Measurements from ENCODE around the gene FXYD1.

Gene FXYD1

DNA sequence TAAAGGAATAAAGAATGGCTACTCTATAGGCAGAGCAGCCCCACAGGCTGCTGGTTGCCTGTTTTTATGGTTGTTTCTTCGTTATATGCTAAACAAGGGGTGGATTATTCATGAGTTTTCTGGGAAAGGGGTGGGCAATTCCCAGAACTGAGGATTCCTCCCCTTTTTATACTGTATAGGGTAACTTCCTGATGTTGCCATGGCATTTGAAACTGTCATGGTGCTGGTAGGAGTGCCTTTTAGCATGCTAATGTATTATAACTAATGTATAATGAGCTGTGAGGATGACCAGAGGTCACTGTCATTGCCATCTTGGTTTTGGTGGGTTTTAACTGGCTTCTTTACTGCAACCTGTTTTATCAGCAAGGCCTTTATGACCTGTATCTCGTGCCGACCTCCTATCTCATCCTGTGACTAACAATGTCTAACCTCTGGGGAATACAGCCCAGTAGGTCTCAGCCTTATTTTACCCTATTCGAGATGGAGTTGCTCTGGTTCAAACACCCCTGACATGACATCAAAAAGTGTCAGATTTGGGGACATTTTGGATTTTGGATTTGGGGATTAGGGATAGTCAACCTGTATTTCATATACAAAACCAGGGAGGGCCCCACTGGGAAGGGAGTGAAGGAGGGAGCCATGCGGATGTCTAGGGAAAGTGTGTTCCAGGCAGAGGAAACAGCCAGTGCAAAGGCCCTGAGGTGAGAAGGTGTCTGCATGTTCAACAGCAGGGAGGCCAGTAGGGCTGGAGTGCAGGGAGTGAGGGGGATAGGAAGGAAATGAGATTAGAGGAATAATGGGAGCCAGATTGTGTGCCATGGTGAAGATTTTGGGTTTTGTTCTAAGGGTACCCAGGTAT is 26.8 kb downstream of the FXYD1 start:
- no peak for DNase-seq

DNA sequence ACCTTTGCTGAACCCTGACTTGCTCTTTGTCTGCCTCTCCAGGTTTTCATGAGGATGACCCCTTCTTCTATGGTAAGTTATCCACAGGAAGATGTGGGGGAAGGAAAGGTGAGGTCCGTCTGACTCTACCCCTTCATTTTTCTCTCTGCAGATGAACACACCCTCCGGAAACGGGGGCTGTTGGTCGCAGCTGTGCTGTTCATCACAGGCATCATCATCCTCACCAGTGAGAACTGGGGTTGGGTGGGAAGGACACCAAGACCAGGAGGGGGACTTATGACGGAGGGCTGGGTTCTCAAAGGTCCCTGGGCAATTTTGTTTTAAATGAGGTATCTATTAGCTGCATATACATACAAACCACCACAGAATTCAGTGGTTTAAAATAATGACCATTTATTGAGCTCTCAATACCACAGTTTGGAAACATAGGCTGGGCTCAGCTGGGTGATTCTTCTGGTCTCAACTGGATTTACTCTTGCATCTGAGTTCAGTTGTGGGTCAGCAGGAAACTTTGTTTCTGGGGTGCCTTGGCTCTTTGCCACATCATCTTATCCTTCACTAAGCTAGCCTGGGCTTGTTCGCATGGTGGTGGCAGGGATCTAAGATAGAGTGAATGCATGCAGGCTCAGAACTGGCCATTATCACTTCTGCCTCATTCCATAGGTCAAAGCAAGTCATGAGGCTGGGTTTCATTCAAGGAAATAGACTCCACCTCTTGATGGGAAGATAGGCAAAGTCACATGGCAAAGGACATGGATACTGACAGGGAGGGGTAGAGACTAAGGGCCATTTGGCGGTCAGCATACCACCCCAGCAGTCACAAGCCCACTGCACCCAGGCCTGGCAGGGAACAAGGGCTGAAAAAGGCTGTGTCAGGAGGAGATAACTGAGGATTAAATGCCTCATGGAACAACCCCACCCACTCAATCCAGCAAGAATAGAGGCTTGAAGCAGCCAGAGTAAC is 27.8 kb downstream of the FXYD1 start:
- DNase-seq: no peak

DNA sequence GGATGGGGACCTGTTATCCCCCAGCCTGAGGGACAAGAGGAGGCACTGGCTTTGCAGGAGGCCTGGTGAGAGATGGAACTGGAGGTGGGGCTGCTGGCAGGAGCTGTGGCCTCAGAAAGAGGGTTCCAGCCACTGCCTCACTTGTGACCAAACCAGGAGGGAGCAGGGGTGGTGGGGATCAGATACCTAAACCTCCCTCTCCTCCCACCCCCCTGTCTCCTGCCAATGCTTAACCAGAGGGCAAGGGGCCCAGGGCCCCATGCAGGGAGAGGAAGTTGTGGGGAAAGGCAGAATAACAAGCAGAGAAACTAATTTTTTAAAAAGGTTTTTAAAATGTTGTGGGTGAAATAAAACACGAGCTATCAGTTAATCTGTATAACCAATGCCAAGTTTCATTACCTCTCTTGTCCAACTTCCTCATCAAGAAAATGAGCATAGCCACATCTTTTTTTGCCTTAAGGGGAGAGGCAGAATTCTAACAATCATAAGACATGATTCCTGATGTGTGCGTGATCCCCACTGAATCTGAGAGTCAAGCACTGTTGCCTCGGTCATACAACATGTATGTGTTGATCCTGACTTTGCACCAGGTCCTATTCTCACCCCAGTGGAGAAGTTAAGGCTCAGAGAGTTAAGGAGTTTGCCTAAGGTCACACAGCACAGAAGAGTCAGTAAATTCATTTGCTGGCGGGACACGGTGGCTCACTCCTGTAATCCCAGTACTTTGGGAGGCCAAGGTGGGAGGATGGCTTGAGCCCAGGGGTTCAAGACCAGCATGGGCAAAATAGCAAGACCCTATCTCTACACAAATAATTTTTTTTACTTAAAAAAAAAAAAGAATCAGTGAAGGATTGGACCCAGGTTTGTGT is 28.9 kb downstream of the FXYD1 start:
- no peak for DNase-seq

DNA sequence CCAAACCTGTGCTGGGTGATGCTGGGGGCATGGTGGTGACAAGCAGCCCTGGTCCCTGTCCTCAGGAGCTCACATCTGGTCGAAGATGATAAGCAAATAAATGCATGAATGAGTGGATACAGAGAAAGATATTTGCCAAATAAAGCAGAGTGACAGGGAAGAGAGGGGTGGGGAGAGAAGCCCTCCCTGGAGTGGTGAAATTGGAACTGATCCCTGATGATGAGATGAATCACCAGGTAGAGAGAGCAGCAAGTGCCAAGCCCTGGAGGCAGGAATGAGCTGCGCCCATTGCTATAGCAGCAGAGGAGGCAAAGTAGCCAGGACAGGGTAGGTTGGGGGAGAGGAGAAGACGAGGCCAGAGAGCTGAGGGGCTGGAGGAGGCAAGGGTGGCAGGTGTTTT is 29.6 kb downstream of the FXYD1 start:
- no peak for DNase-seq

DNA sequence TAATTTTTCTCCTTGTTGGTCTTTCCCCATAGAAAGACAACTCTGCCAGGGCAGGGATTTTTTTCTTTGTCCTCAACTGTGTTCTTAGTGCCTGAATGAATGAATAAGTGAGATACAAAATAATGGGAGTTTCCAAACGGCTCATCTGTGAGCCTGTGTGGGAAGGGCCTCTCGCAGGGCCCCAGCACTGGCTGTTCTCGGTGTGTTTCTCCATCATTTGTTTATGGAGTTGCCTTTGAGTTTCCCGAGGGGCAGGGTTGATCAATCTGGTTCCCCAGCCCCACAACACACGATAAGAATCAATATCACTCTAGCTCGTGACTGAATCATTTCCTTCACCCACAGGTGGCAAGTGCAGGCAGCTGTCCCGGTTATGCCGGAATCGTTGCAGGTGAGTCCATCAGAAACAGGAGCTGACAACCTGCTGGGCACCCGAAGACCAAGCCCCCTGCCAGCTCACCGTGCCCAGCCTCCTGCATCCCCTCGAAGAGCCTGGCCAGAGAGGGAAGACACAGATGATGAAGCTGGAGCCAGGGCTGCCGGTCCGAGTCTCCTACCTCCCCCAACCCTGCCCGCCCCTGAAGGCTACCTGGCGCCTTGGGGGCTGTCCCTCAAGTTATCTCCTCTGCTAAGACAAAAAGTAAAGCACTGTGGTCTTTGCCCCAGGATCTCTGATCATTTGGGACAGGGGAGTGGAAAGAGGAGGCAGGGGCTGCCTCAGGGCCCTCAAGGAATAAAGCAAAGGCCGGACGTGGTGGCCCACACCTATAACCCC is 30.8 kb downstream of the FXYD1 start:
- peak in 1 of 2 experiments; percentile 46 for DNase-seq

DNA sequence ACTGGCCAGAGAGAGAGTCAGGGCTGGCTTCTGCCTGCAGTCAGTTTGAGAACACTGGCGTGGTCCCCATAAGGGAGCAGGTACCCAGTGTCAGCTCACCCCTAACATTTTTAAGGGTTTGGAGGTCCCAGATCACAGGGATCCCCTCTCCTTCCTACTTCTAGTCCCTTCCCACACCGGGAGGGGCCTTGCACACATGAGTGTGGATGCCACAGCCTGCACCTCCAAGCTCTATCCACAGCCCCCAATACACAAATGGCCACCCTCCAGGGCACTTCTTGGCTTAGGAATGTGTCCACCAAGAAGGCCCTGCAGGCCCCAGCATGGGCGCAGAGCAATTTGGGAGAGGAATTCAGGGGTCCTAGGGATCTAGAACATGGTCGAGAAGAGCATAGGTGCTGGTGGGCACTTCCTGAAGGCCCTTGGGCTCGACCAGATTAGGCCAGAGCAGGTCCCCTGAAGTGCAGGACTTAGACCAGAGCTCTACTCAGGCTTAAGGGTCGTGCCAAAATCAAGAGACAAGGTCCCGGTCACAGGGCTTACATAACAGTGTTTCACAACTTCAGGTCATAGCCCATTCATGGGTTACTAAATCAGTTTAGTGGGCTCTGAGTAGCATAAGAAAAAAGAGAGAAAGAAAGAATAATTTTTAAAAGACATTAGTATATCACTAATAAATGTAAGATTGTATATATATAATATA is 31.9 kb downstream of the FXYD1 start:
- DNase-seq: no peak

DNA sequence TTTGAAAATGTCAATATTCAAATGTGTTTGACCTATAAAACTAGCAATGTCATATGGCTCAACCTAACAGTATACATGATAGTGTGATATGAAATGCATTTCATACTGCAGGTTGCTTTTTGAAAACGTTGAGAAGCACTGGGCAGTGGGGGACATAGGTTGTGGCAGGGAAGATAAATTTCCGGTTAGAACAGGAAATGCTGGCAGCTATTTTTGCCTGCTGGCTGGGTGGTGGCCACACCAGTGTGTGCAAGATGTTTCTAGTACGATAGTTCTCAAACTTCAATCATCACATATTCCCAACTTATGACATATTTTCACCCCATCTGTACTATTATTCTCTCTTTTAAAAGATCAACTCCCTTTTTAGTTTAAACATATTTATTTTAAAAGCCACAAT is 33.1 kb downstream of the FXYD1 start:
- no peak for DNase-seq

DNA sequence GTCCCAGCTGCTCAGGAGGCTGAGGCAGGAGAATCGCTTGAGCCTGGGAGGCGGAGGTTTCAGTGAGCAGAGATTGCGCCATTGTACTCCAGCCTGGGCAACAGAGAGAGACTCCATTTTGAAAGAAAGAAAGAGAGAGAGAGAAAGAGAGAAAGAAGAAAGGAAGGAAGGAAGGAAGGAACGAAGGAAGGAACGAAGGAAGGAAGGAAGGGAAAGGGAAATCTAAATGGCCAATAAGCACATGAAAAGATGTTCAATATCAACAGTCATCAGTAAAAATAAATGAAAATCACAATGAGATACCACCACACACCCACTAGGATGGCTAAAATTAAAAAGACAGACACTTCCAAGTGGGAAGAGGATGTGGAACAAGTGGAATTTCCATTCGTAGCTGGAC is 35.6 kb downstream of the FXYD1 start:
- no peak for DNase-seq

DNA sequence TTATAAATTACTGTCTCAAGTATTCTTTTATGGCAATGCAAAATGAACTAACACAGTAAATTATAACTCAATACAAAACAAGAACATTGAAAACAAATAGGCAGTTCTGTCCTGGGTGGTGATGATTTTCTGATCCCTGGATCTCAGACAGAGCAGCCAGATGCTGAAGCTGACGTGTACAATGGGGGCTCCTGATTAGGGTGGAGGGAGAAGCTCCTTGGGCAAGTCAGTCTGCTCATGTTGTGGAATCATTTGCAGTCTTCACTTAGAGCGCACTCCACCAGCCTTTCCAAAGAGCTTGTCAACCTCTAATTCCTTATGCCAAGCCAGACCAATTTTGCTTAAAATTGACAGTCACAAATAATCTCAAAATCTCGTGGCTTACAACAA is 37.6 kb downstream of the FXYD1 start:
- no peak for DNase-seq

DNA sequence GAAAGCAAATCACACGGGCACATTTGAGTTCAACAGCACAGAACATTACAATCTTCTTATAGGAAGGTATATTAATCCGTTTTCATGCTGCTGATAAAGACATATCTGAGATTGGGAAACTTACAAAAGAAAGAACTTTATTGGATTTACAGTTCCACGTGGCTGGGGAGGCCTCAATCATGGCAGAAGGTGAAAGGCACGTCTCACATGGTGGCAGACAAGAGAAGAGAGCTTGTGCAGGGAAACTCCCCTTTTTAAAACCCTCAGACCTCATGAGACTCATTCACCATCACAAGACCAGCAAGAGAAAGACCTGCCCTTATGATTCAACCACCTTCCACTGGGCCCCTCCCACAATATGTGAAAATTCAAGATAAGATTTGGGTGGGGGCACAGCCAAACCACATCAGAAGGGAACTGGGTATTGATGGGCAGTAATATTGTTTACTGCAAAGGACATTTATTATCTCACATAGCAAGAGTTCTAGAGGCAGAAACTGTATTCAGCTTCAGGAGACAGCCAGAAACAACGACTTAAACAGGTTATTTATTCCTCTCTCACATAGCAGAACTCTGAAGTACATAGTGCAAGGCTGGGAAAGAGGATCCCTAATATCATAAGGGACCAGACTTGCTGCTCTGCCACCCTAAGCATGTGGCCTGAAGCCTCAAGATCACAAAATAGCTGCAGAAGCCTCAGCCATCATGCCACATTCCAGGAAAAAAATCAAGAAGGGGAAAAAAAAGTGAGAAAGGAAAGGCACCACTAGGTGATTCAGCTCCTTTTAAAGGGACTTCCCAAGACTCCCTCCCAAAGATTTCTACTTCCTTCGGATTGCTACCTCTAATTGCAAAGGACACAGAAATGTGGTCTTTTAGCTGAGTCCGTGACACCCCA is 39.0 kb downstream of the FXYD1 start:
- DNase-seq: no peak

DNA sequence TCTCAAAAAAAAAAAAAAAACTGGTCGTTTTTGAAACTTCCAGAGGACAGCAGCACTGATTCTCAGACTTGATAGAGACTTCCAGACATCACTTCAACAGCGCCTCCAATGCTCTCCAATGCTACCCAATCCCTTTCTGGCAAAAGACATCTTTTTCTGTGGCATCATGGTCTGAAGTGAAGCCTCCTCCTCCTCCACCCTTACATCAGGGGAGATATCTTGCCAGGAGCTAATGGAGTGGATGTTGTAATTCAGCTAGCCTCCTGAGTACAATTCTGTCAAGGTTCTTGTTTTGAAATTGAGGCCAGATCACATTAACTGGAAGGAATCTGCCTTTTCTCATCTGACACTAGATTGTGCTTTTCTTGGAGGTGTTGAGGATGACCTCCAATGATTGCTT is 40.1 kb downstream of the FXYD1 start:
- no peak for DNase-seq

DNA sequence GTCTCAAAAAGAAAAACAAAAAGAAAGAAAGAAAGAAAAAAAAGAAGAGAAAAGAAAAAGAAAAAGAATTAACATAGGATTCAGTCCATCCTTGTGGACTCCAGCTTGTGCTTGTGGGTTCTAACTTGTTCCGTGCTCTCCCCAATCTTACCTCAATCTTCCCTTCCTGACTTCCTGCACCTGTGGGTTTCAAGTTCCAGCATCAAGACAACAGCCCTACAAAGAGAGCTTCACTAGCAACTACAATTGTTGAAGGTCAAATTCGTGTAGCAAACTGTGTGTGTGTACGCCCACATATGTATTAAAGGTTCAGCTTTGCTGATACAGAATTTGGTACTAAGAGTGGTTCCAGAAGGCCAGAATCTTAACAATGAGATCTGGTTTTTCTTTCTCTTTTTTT is 41.2 kb downstream of the FXYD1 start:
- no peak for DNase-seq

DNA sequence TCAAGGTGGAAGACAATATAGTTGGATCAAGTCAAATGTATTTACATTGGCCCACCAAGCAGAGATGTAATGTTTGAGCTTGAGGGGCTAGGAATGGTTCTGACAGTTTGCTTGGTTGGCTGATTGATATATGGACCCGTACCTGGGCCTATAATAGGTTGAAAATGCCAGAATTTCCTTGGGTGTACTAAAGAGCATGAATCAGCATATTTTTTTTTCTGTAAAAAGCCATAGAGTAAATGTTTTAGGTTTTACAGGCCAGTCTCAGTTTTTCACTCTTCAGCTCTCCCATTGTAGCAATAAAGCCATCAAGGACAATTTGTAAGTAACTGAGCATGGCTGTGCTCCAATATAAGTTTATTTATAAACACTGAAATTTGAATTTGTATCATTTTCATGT is 42.8 kb downstream of the FXYD1 start:
- DNase-seq: no peak

DNA sequence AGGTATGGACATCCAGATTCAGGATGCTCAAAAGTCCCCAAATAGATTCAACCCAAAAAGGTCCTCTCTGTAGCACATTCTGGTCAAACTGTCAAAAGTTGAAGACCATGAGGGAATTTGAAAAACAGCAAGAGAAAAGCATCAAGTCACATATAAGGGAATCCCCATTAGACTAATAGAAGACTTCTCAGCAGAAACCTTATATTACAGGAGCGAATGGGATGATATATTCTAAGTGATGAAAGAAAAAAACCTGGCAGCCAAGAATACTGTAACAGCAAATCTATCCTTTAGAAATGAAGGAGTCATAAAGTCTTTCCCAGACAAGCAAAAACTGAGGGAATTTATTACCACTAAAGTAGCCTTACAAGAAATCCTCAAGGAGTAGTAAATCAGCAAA is 45.6 kb downstream of the FXYD1 start:
- DNase-seq: no peak

DNA sequence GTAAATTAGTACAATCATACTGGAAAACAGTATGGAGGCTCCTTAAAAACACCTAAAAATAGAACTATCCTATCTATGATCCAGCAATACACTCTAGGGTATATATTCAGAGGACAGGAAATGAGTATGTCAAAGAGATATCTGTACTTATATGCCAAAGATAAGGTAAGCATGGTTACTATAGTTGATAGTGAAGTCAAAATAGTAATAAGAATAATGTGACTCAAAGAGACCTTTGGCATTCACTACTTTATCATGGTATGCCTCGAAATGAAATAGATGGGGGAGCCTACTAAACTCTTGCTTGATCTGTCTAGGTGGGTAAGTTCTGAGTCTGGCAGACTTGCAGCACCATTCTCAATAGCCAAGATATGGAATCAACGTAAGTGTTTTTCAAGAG is 46.3 kb downstream of the FXYD1 start:
- no peak for DNase-seq

All from activated CD4-positive, alpha-beta T cell treated with anti-CD3 and anti-CD28 coated beads, Interleukin-2, amount 50 U/mL, for 48 hours (primary cell).